ENCODE results near the gene POLR2J3. TPM values are rescaled to one million over a fixed set of nuclear protein-coding genes. Genes with fewer than 3 reads are reported as not detected.
"Not testable (repeated sequence)": the region's sequence is repeated elsewhere in the genome, so short reads cannot be mapped to it uniquely, and the experiment has no call there.

Gene POLR2J3
- 26.3 TPM for total RNA-seq
- 75.2 TPM for polyA plus RNA-seq
- long read RNA-seq, donor 1: 0 reads
- long read RNA-seq, donor 2: 0 reads
- long read RNA-seq, donor 3, partial matches to known transcripts: 0 of 8 reads
- long read RNA-seq, donor 3, other reads (novel, unspliced or antisense): 0 of 8 reads
- long read RNA-seq, donor 4, full-length matches to known transcripts: 5 of 5 reads
- long read RNA-seq, donor 4, partial matches to known transcripts: 0 of 5 reads
- long read RNA-seq, donor 4, other reads (novel, unspliced or antisense): 0 of 5 reads
- long read RNA-seq, donor 5, full-length matches to known transcripts: 18 of 18 reads
- long read RNA-seq, donor 5, partial matches to known transcripts: 0 of 18 reads
- long read RNA-seq, donor 5, other reads (novel, unspliced or antisense): 0 of 18 reads
- long read RNA-seq, donor 6, full-length matches to known transcripts: 3 of 3 reads
- long read RNA-seq, donor 6, partial matches to known transcripts: 0 of 3 reads
- long read RNA-seq, donor 6, other reads (novel, unspliced or antisense): 0 of 3 reads
- long read RNA-seq, donor 7, full-length matches to known transcripts: 2 of 2 reads
- long read RNA-seq, donor 7, partial matches to known transcripts: 0 of 2 reads
- long read RNA-seq, donor 7, other reads (novel, unspliced or antisense): 0 of 2 reads
- long read RNA-seq, donor 8, full-length matches to known transcripts: 2 of 2 reads
- long read RNA-seq, donor 8, partial matches to known transcripts: 0 of 2 reads
- long read RNA-seq, donor 8, other reads (novel, unspliced or antisense): 0 of 2 reads
- long read RNA-seq, donor 9, full-length matches to known transcripts: 9 of 9 reads
- long read RNA-seq, donor 9, partial matches to known transcripts: 0 of 9 reads
- long read RNA-seq, donor 9, other reads (novel, unspliced or antisense): 0 of 9 reads
- long read RNA-seq, donor 10, full-length matches to known transcripts: 9 of 9 reads
- long read RNA-seq, donor 10, partial matches to known transcripts: 0 of 9 reads
- long read RNA-seq, donor 10, other reads (novel, unspliced or antisense): 0 of 9 reads

DNA sequence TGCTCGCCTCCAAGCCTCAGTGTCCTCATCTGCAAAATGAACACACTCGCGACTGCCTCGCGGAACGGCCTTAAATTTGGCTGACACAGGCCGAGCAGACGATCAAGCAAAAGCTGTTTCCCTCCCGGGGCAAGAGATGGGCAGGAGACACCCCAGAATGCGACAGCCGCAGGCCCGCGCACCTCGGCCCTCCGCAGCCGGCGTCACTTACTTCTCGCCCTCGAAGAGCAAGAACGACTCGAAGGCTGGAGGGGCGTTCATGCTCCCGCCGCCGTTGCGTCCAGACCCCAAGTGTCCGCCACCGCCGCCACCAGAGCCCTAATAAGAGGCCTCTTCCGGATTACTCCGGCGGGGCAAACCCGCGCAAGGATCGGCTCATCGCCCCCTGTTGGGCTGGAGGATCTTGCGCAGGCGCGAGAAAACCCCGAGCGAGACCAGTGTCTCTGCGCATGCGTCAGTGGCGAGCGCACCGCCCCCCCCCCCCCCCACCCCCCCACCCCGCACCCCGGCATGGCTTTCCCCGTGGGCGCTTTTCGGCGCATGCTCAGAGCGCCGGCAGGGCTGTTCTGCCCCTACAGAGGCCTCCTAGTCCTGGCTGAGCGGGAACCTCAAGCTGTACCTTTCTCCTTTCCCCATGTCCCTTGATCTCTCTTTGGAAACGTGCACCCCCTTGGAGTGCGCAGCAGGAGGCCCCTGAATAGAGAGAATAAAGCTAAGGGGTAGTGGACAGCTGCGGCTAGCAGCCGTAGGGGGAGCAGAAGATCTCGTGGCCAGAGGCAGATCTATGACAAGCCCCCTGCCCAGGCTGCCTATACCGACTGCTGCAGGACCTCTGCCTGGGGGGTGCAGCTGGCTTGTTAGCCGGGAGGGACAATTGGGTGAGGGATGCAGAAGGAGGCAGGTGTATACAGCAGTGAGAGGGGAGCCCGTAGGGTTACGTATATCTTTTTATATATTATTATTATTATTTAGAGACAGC, at the start of gene POLR2J3:
Gene POLR2J3 (minus strand): TSS at position 323 of the 979 bp plus-strand sequence. CDS start 62 bp downstream, at position 261.
- peak in 7 of 9 donors; percentile 22 to 97 (median 78) for DNase-seq (ENCODE audit: low read depth in 6 of 9, low spot score in 9 of 9)
- not testable (repeated sequence) for H3K27me3 ChIP-seq (ENCODE audit: control insufficient read depth in 2 of 2, insufficient read depth in 1 of 2, low read length in 1 of 2); H3K9me3 ChIP-seq (ENCODE audit: control insufficient read depth in 2 of 2, insufficient read depth in 1 of 2, low read length in 1 of 2); H3K36me3 ChIP-seq (ENCODE audit: control insufficient read depth in 2 of 2, insufficient read depth in 2 of 2, low read length in 1 of 2); H3K4me1 ChIP-seq (ENCODE audit: control insufficient read depth in 2 of 2, insufficient read depth in 2 of 2, low read length in 2 of 2)
- under 1% methylated on average over 54 of the region's 64 CpGs for WGBS
- Histone ChIP-seq H3K27ac (ENCODE audit: low read depth in 1 of 2, low read length in 1 of 2) (peak within 1 kb of the TSS in 1 of 2 donors; percentile 60), H3K4me3 (ENCODE audit: low read length in 2 of 2) (peak within 1 kb of the TSS; percentile 58 to 64)

DNA sequence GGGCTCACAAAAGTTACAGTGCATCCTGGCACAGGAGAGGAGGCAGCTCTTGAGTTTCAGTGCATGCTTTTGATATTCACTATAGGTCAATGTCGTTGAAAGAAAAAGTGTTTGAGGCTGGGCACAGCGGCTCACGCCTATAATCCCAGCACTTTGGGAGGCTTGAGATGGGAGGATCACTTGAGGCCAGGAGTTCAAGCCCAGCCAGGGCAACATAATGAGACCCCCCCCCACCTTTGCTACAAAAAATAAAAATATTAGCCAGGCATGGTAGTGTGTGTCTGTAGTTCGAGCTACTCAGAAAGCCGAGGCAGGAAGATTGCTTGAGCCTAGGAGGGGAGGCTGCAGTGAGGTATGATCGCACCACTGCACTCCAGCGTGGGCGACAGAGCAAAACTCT, 45.7 kb upstream of the POLR2J3 start:
- 94% methylated on average over 4 of the region's 8 CpGs for WGBS
- not testable (repeated sequence) for H3K4me1 ChIP-seq (ENCODE audit: control insufficient read depth in 2 of 2, insufficient read depth in 2 of 2, low read length in 2 of 2); H3K36me3 ChIP-seq (ENCODE audit: control insufficient read depth in 2 of 2, insufficient read depth in 2 of 2, low read length in 1 of 2); H3K4me3 ChIP-seq (ENCODE audit: low read length in 2 of 2); H3K27ac ChIP-seq (ENCODE audit: low read depth in 1 of 2, low read length in 1 of 2); H3K27me3 ChIP-seq (ENCODE audit: control insufficient read depth in 2 of 2, insufficient read depth in 1 of 2, low read length in 1 of 2); H3K9me3 ChIP-seq (ENCODE audit: control insufficient read depth in 2 of 2, insufficient read depth in 1 of 2, low read length in 1 of 2); DNase-seq (ENCODE audit: low read depth in 6 of 9, low spot score in 9 of 9)

DNA sequence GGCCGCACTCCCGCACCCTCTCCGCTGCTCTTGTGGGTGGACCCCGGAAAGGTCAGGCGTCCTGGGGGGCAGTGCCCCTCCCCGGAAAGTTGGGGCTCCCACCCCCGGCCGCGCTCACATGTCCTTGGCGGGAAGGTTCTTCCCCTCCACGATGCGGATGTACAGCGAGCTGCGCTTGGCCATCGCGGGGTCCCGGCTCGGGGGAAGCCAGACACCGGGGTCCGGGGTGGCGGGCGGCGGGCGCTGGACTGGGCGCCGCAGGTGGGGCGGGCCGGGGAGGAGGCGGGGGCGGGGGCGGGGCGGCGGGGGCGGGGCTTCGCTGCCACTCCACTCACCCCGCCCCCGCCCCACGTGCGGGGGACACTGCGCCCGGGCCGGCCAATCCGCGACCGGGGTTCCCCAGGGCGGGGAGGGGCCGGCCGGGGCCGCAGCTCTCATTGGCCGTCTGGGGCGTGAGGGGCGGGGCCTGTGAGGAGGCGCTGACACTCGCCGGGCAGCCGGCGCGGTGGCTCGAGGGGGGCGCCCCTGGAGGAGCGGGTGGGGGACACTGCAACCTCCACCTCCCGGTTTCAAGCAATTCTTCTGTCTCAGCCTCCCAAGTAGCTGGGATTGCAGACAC, 44.2 kb upstream of the POLR2J3 start, which contains the start of gene RASA4:
Gene RASA4 (minus strand): TSS at position 250 of the 619 bp plus-strand sequence. CDS start 67 bp downstream, at position 183.
- not testable (repeated sequence) for H3K27me3 ChIP-seq (ENCODE audit: control insufficient read depth in 2 of 2, insufficient read depth in 1 of 2, low read length in 1 of 2); H3K27ac ChIP-seq (ENCODE audit: low read depth in 1 of 2, low read length in 1 of 2); H3K9me3 ChIP-seq (ENCODE audit: control insufficient read depth in 2 of 2, insufficient read depth in 1 of 2, low read length in 1 of 2); H3K36me3 ChIP-seq (ENCODE audit: control insufficient read depth in 2 of 2, insufficient read depth in 2 of 2, low read length in 1 of 2)
- 4% methylated on average over 18 of the region's 62 CpGs for WGBS
- DNase-seq (ENCODE audit: low read depth in 6 of 9, low spot score in 9 of 9): peak in 2 of 9 donors; percentile 17 to 25
- H3K4me3 ChIP-seq (ENCODE audit: low read length in 2 of 2): peak within 1 kb of the TSS in 1 of 2 donors; percentile 30
- H3K4me1 ChIP-seq (ENCODE audit: control insufficient read depth in 2 of 2, insufficient read depth in 2 of 2, low read length in 2 of 2): peaks cover 0 to 12% of the 10 kb centered on the region in 2 donors

DNA sequence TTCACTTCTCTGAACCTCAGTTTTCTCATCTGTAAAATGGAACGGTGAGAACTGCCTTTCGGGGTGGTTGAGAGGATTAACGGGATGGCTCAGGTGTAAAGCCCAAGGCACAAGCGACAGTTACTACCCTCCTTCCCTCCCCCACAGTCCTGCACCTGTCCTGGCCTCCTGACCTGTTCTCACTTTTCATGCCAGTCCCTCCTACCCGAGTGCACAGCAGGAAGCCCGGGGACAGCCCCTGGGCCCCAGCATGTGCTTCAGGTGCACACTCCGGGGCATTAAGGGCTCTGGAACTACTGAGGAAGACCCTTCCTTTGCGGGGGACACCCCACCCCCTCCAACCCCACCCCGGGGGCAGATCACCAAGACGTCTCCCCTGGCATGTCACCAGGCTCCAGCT, 43.5 kb upstream of the POLR2J3 start:
- not testable (repeated sequence) for H3K4me3 ChIP-seq (ENCODE audit: low read length in 2 of 2); H3K27ac ChIP-seq (ENCODE audit: low read depth in 1 of 2, low read length in 1 of 2); H3K36me3 ChIP-seq (ENCODE audit: control insufficient read depth in 2 of 2, insufficient read depth in 2 of 2, low read length in 1 of 2); H3K9me3 ChIP-seq (ENCODE audit: control insufficient read depth in 2 of 2, insufficient read depth in 1 of 2, low read length in 1 of 2); H3K27me3 ChIP-seq (ENCODE audit: control insufficient read depth in 2 of 2, insufficient read depth in 1 of 2, low read length in 1 of 2); DNase-seq (ENCODE audit: low read depth in 6 of 9, low spot score in 9 of 9)
- no CpG with 5 or more reads among the region's 10 CpGs for WGBS
- H3K4me1 ChIP-seq (ENCODE audit: control insufficient read depth in 2 of 2, insufficient read depth in 2 of 2, low read length in 2 of 2): peaks cover 0 to 12% of the 10 kb centered on the region in 2 donors

DNA sequence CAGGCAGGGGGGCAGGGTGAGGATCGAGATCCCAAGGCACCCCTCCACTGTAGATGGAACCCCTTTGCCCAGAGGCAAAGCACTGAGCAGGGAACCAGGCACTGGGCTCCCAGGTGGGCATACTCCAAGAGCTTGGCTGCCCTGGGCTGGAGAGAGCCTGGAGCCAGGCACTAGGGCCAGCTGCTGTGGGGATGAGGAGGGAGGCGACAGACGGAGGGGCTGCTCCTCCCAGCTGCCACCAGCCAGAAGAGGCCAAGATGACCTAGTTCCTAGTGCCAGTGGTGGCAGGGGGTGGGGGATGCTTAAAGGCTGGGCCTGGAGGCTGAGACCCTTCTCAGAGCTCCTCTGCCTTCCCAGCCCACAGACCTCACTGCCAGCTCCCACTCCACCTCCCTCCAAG, 42.5 kb upstream of the POLR2J3 start:
- H3K4me3 ChIP-seq (ENCODE audit: low read length in 2 of 2); DNase-seq (ENCODE audit: low read depth in 6 of 9, low spot score in 9 of 9); H3K36me3 ChIP-seq (ENCODE audit: control insufficient read depth in 2 of 2, insufficient read depth in 2 of 2, low read length in 1 of 2); H3K27ac ChIP-seq (ENCODE audit: low read depth in 1 of 2, low read length in 1 of 2); H3K27me3 ChIP-seq (ENCODE audit: control insufficient read depth in 2 of 2, insufficient read depth in 1 of 2, low read length in 1 of 2); H3K9me3 ChIP-seq (ENCODE audit: control insufficient read depth in 2 of 2, insufficient read depth in 1 of 2, low read length in 1 of 2): not testable (repeated sequence)
- no CpG with 5 or more reads among the region's 3 CpGs for WGBS
- H3K4me1 ChIP-seq (ENCODE audit: control insufficient read depth in 2 of 2, insufficient read depth in 2 of 2, low read length in 2 of 2): peaks cover 0 to 12% of the 10 kb centered on the region in 2 donors

DNA sequence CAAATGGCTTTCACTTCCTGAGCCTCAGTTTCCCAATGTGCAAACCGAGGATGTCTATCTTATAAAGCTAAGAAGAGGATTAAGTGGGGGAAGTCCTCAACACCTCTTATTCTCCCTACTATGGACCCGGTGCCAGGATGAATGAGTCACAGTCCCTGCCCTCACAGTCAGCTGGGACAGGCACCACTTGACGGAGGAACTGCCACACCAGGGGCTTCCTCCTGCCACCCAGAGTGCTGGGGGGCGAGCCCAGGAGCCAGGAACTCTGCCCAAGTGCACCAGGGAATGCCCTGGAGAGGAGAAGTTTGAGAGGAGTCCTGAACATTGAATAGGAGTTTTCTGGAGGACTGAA, 41.9 kb upstream of the POLR2J3 start:
- not testable (repeated sequence) for H3K27me3 ChIP-seq (ENCODE audit: control insufficient read depth in 2 of 2, insufficient read depth in 1 of 2, low read length in 1 of 2); H3K36me3 ChIP-seq (ENCODE audit: control insufficient read depth in 2 of 2, insufficient read depth in 2 of 2, low read length in 1 of 2); H3K4me3 ChIP-seq (ENCODE audit: low read length in 2 of 2); H3K9me3 ChIP-seq (ENCODE audit: control insufficient read depth in 2 of 2, insufficient read depth in 1 of 2, low read length in 1 of 2); H3K27ac ChIP-seq (ENCODE audit: low read depth in 1 of 2, low read length in 1 of 2); DNase-seq (ENCODE audit: low read depth in 6 of 9, low spot score in 9 of 9)
- peaks cover 0 to 12% of the 10 kb centered on the region in 2 donors for H3K4me1 ChIP-seq (ENCODE audit: control insufficient read depth in 2 of 2, insufficient read depth in 2 of 2, low read length in 2 of 2)
- no CpG with 5 or more reads among the region's 4 CpGs for WGBS

DNA sequence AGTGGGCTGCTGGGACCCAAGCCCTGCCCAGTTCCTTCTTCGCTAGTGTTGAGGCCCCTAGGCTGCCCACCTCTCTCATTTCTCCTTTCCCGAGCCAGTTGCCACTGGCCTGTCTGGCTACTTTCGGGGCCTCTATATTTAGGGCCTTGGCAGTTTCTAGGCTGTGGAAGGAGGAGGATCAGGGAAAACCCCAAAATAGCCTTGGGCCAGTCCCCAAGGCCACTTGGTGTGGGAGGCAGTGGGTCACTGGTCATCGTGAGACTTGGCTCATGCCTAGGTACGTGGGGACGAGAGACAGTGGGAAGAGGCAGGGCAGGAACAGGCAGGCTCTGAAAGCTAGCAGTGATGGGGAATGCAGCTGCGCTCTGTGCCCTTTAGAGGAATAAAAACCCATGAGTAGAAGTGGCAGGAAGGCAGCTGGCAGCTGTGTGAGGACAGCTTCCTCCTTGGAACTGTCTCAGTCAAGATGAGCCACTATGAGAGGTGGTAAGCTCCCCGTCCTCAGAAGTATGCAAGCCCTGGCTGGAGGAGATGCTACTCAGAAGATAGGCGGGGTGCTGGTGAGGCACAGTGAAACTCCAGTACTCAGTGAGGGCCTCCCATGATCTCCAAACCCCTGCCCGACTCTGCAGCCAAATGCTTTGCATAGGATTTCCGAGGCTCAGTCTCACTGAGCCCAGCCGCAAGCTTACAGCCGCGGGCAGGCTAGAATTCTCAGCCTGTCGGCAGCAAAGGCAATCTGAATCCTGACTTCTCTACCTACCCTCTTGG, 41.4 kb upstream of the POLR2J3 start:
- Histone ChIP-seq H3K4me1 (ENCODE audit: control insufficient read depth in 2 of 2, insufficient read depth in 2 of 2, low read length in 2 of 2) (peaks cover 0 to 12% of the 10 kb centered on the region in 2 donors), H3K27ac (ENCODE audit: low read depth in 1 of 2, low read length in 1 of 2) (peak overlapping the region in 1 of 2 donors; percentile 43)
- not testable (repeated sequence) for H3K4me3 ChIP-seq (ENCODE audit: low read length in 2 of 2); H3K27me3 ChIP-seq (ENCODE audit: control insufficient read depth in 2 of 2, insufficient read depth in 1 of 2, low read length in 1 of 2); H3K9me3 ChIP-seq (ENCODE audit: control insufficient read depth in 2 of 2, insufficient read depth in 1 of 2, low read length in 1 of 2); DNase-seq (ENCODE audit: low read depth in 6 of 9, low spot score in 9 of 9); H3K36me3 ChIP-seq (ENCODE audit: control insufficient read depth in 2 of 2, insufficient read depth in 2 of 2, low read length in 1 of 2)
- WGBS: 88% methylated on average over 4 of the region's 15 CpGs

All from thymus (tissue), 14 donors.